Mesenchymal stem cell (in vitro differentiated cells and primary cell): ENCODE data around the gene KXD1.

Source experiments
- DNase-seq: peaks from one replicate; pipeline ENCODE4 v3.0.0-alpha.2; 2013
- H2AFZ ChIP-seq: one replicate; pipeline ENCODE4 v1.6.1; 2013; ENCODE audit warnings: low read depth, mild to moderate bottlenecking, control low read depth, inconsistent platforms, low read length, moderate library complexity
- H2AK5ac ChIP-seq: 2 replicates; pipeline ENCODE4 v1.6.1; 2013; ENCODE audit warnings: low read length, moderate library complexity, mild to moderate bottlenecking, inconsistent platforms; ENCODE audit not compliant: severe bottlenecking
- H2BK120ac ChIP-seq: one replicate; pipeline ENCODE4 v1.6.1; 2013; ENCODE audit warnings: low read depth, mild to moderate bottlenecking, inconsistent platforms, low read length, moderate library complexity
- H2BK12ac ChIP-seq, 2 experiments: one replicate each; pipeline ENCODE4 v1.6.1; 2013; ENCODE audit warnings: inconsistent platforms in 2 of 2, low read length in 2 of 2, mild to moderate bottlenecking in 2 of 2, moderate library complexity in 2 of 2, control low read depth in 1 of 2
- H2BK15ac ChIP-seq: one replicate; pipeline ENCODE4 v1.6.1; 2013; ENCODE audit warnings: mild to moderate bottlenecking, low read depth, inconsistent platforms; ENCODE audit not compliant: poor library complexity, severe bottlenecking
- H2BK5ac ChIP-seq: 2 replicates; pipeline ENCODE4 v1.6.1; 2013; ENCODE audit warnings: low read depth, mild to moderate bottlenecking, low read length, control low read depth, inconsistent platforms; ENCODE audit not compliant: poor library complexity, severe bottlenecking
- H3K14ac ChIP-seq, 2 experiments: one replicate each; pipeline ENCODE4 v1.6.1; 2013; ENCODE audit warnings: inconsistent platforms in 2 of 2, low read length in 2 of 2, control low read depth in 1 of 2, mild to moderate bottlenecking in 1 of 2, moderate library complexity in 1 of 2
- H3K18ac ChIP-seq, 2 experiments: one replicate each; pipeline ENCODE4 v1.6.1; 2013; ENCODE audit warnings: inconsistent platforms in 2 of 2, low read length in 2 of 2, control low read depth in 1 of 2, low read depth in 1 of 2, mild to moderate bottlenecking in 1 of 2
- H3K23ac ChIP-seq, 2 experiments: one replicate each; pipeline ENCODE4 v1.6.1; 2013; ENCODE audit warnings: inconsistent platforms in 2 of 2, low read length in 2 of 2, mild to moderate bottlenecking in 2 of 2, moderate library complexity in 2 of 2, control low read depth in 1 of 2
- H3K27ac ChIP-seq: 2 replicates; pipeline ENCODE4 v1.5.1; 2013; ENCODE audit warnings: mild to moderate bottlenecking, moderate library complexity, low read length, control low read depth, inconsistent platforms; ENCODE audit not compliant: poor library complexity, severe bottlenecking
- H3K27me3 ChIP-seq, 2 experiments: 2 replicates each; pipeline versions ENCODE4 v1.6.1 to v1.7.0; 2013; ENCODE audit warnings: low read length in 2 of 2, mild to moderate bottlenecking in 2 of 2, moderate library complexity in 2 of 2, control low read depth in 1 of 2, inconsistent platforms in 1 of 2; ENCODE audit not compliant: control insufficient read depth in 1 of 2, insufficient read depth in 1 of 2
- H3K36me3 ChIP-seq, 2 experiments: 2 replicates each; pipeline versions ENCODE4 v1.6.1 to v1.7.0; 2013; ENCODE audit warnings: low read length in 2 of 2, control low read depth in 1 of 2, inconsistent platforms in 1 of 2, low read depth in 1 of 2, mild to moderate bottlenecking in 1 of 2; ENCODE audit not compliant: insufficient read depth in 2 of 2, control insufficient read depth in 1 of 2
- H3K4ac ChIP-seq, 2 experiments: one replicate each; pipeline ENCODE4 v1.6.1; 2013; ENCODE audit warnings: inconsistent platforms in 2 of 2, low read length in 2 of 2, mild to moderate bottlenecking in 2 of 2, moderate library complexity in 2 of 2, control low read depth in 1 of 2, low read depth in 1 of 2
- H3K4me1 ChIP-seq: 2 replicates; pipeline ENCODE4 v1.6.1; 2013; ENCODE audit warnings: low read depth, low read length, control low read depth; ENCODE audit not compliant: control insufficient read depth, insufficient read depth
- H3K4me2 ChIP-seq: 2 replicates; pipeline ENCODE4 v1.6.1; 2013; ENCODE audit warnings: low read length, mild to moderate bottlenecking, inconsistent platforms; ENCODE audit not compliant: poor library complexity, severe bottlenecking
- H3K4me3 ChIP-seq, 2 experiments: 2 replicates each; pipeline versions ENCODE4 v1.5.1 to v1.7.0; 2013; ENCODE audit warnings: low read length in 2 of 2, mild to moderate bottlenecking in 2 of 2, control low read depth in 1 of 2, low read depth in 1 of 2; ENCODE audit not compliant: insufficient read depth in 1 of 2
- H3K79me1 ChIP-seq: replicated peaks from 2 replicates; pipeline ENCODE4 v1.6.1; 2013; ENCODE audit warnings: mild to moderate bottlenecking, control low read depth, low read length, inconsistent platforms; ENCODE audit not compliant: poor library complexity, severe bottlenecking
- H3K9ac ChIP-seq: 2 replicates; pipeline ENCODE4 v1.7.0; 2013; ENCODE audit warnings: mild to moderate bottlenecking, low read length, moderate library complexity
- H3K9me3 ChIP-seq: 2 replicates; pipeline ENCODE4 v1.7.0; 2013; ENCODE audit warnings: mild to moderate bottlenecking, low read length; ENCODE audit not compliant: control insufficient read depth
- H4K8ac ChIP-seq: one replicate; pipeline ENCODE4 v1.6.1; 2013; ENCODE audit warnings: inconsistent platforms, mild to moderate bottlenecking, low read length, moderate library complexity
- H4K91ac ChIP-seq: one replicate; pipeline ENCODE4 v1.6.1; 2013; ENCODE audit warnings: mild to moderate bottlenecking, low read length, inconsistent platforms
- WGBS: methylation state at CpG from one replicate; pipeline ENCODE4 v1.1.7; 2013; ENCODE audit warnings: mixed read lengths; 5-methylcytosine and 5-hydroxymethylcytosine counted together

The KXD1 gene

GRCh38 chr19:18609717-18610051, 52.0 kb downstream of the KXD1 start:
- H3K23ac ChIP-seq: no peak overlapping the region
- H3K79me1 ChIP-seq: no peaks in the 10 kb centered on the region
- H3K18ac ChIP-seq: no peak overlapping the region
- no peak overlapping the region for H2BK5ac ChIP-seq
- no peak overlapping the region for H2AK5ac ChIP-seq
- no peak overlapping the region for H3K9ac ChIP-seq
- H4K8ac ChIP-seq: no peak overlapping the region
- H3K9me3 ChIP-seq: no peaks in the 10 kb centered on the region
- H3K4me2 ChIP-seq: no peak overlapping the region
- peaks cover 78 to 84% of the 10 kb centered on the region in 2 experiments for H3K27me3 ChIP-seq
- H3K27ac ChIP-seq: no peak overlapping the region
- no peak for DNase-seq
- H2BK120ac ChIP-seq: no peak overlapping the region
- H2BK12ac ChIP-seq: no peak overlapping the region
- no peak overlapping the region for H2AFZ ChIP-seq
- H2BK15ac ChIP-seq: no peak overlapping the region
- no peak overlapping the region for H3K4ac ChIP-seq
- H3K14ac ChIP-seq: no peak overlapping the region
- WGBS: 20% methylated on average over 1 of the region's 2 CpGs
- H3K4me1 ChIP-seq: peaks cover 50% of the 10 kb centered on the region
- H4K91ac ChIP-seq: no peak overlapping the region
- no peaks in the 10 kb centered on the region for H3K36me3 ChIP-seq
- no peak overlapping the region for H3K4me3 ChIP-seq

DNA sequence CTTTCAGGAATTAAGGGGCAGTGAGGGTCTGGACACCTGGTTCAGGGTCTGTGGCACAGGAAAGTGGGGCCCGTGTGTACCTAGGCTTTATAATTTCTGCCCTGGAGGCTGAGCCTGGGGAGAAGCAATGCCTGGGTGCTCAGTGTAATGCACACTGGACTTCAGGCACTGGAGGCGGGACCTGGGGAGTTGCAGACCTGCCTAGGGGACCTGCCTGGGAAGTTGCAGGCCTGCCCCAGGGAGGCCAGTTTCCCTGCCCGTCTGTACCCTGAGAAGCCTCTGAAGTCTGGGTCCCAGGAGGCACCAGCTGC, 52.5 kb downstream of the KXD1 start:
- Histone ChIP-seq H3K36me3 (no peaks in the 10 kb centered on the region), H3K23ac (no peak overlapping the region), H3K27ac (no peak overlapping the region), H4K91ac (no peak overlapping the region), H3K27me3 (peaks cover 77 to 84% of the 10 kb centered on the region in 2 experiments), H2BK12ac (no peak overlapping the region), H3K9me3 (no peaks in the 10 kb centered on the region), H4K8ac (no peak overlapping the region), H3K4me3 (no peak overlapping the region), H2BK5ac (no peak overlapping the region), H2AFZ (no peak overlapping the region), H3K4me2 (no peak overlapping the region), H2BK120ac (no peak overlapping the region), H3K4ac (no peak overlapping the region), H3K4me1 (peaks cover 50% of the 10 kb centered on the region), H3K79me1 (no peaks in the 10 kb centered on the region), H2BK15ac (no peak overlapping the region), H3K14ac (no peak overlapping the region), H3K18ac (no peak overlapping the region), H2AK5ac (no peak overlapping the region), H3K9ac (no peak overlapping the region)
- 33% methylated on average over 3 of the region's 3 CpGs for WGBS
- DNase-seq: no peak

DNA sequence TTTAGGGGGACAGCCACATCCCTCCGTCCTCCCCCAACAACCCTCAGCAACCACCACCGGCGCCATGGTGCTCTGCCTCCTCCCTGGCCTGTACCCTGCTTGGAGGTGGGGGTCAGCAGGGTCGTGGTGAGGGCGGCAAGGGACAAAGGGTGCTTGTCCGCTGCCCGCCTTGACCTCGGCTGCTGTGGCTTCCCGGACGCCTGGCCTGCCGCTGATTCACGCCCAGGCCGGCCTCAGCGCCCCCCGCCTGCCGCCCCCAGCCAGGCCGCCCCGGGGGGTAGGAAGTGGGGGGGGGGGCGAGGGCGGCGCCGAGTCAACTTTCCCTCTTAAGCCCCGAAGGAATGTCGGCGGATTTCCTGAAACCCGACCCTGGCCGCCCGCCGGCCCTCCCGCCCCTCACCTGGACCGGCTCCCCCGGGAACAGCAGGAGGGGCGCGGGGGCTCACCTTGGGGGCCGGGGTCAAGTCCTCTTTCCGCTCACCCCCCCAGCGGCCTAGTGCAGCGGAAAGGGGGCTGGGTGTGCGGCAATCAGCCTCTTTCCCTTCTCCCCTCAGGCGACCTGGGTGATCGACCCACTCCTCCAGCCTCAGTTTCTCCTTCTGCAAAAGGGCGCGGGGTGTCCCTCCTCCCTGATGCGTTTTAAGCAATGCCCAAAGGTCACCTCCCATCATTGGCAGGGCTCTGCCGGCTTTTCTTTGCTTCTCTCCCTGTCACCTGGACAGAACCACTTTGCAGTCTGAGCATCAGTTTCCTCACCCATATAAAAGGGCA, 53.1 kb downstream of the KXD1 start:
- Histone ChIP-seq H4K8ac (no peak overlapping the region), H3K4me3 (no peak overlapping the region), H2BK12ac (no peak overlapping the region), H3K4ac (no peak overlapping the region), H3K18ac (no peak overlapping the region), H2AFZ (no peak overlapping the region), H4K91ac (no peak overlapping the region), H2BK15ac (no peak overlapping the region), H3K9me3 (no peaks in the 10 kb centered on the region), H3K14ac (no peak overlapping the region), H3K27me3 (peaks cover 73 to 82% of the 10 kb centered on the region in 2 experiments), H3K4me1 (peaks cover 47% of the 10 kb centered on the region), H3K23ac (no peak overlapping the region), H3K36me3 (no peaks in the 10 kb centered on the region), H2BK120ac (no peak overlapping the region), H3K4me2 (no peak overlapping the region), H3K27ac (no peak overlapping the region), H2BK5ac (no peak overlapping the region), H2AK5ac (no peak overlapping the region), H3K79me1 (no peaks in the 10 kb centered on the region), H3K9ac (no peak overlapping the region)
- no peak for DNase-seq
- 1% methylated on average over 25 of the region's 45 CpGs for WGBS

- Histone ChIP-seq H3K36me3 (no peaks in the 10 kb centered on the region), H3K27me3 (peaks cover 79 to 85% of the 10 kb centered on the region in 2 experiments), H4K91ac (no peak overlapping the region), H2AFZ (no peak overlapping the region), H2BK15ac (no peak overlapping the region), H3K9me3 (peaks cover 3% of the 10 kb centered on the region), H3K9ac (no peak overlapping the region), H3K23ac (no peak overlapping the region), H3K27ac (no peak overlapping the region), H2AK5ac (no peak overlapping the region), H3K4me1 (peaks cover 43% of the 10 kb centered on the region), H3K18ac (no peak overlapping the region), H2BK12ac (no peak overlapping the region), H4K8ac (no peak overlapping the region), H3K4ac (no peak overlapping the region), H2BK5ac (no peak overlapping the region), H3K14ac (no peak overlapping the region), H3K79me1 (no peaks in the 10 kb centered on the region), H3K4me3 (no peak overlapping the region), H2BK120ac (no peak overlapping the region), H3K4me2 (no peak overlapping the region)
- DNase-seq: no peak
- 2% methylated on average over 39 of the region's 62 CpGs for WGBS
These were observed 53.8 kb downstream of the KXD1 start for GRCh38 chr19:18611327-18612050.
